Calu3 (cell line): ENCODE results near the gene NT5DC3. TPM values are rescaled to one million over a fixed set of nuclear protein-coding genes. Genes with fewer than 3 reads are reported as not detected.

ENCODE experiments used
- BruUV-seq: library from RNA; stranded (reverse); fragments of 400-500 nt; replicated peaks from 2 replicates; lab custom pipeline; 2021; lab: Mats Ljungman, UMichigan
- CTCF ChIA-PET: fragments of 300-600 bp; sonication (Branson Sonifier 250); formaldehyde crosslinking; loops from one replicate; lab custom pipeline; 2022; ENCODE audit warnings: antibody characterized with exemption; lab: Charles Lee
- DNase-seq: peaks from one replicate; pipeline ENCODE4 v3.0.0; 2022
- H3K27ac Mint-ChIP-seq: one replicate; pipeline ENCODE4 v1.8.0; 2022; ENCODE audit warnings: mixed read lengths; ENCODE audit not compliant: unreplicated experiment
- H3K27me3 Mint-ChIP-seq: one replicate; pipeline ENCODE4 v1.8.0; 2022; ENCODE audit warnings: mixed read lengths; ENCODE audit not compliant: unreplicated experiment
- H3K36me3 Mint-ChIP-seq: one replicate; pipeline ENCODE4 v1.8.0; 2022; ENCODE audit warnings: mild to moderate bottlenecking, moderate library complexity, mixed read lengths; ENCODE audit not compliant: insufficient read depth, unreplicated experiment
- H3K4me1 Mint-ChIP-seq: one replicate; pipeline ENCODE4 v1.8.0; 2022; ENCODE audit warnings: mild to moderate bottlenecking, low read depth, mixed read lengths; ENCODE audit not compliant: unreplicated experiment
- H3K4me3 Mint-ChIP-seq: one replicate; pipeline ENCODE4 v1.8.0; 2022; ENCODE audit warnings: mild to moderate bottlenecking, low read depth, moderate library complexity, mixed read lengths; ENCODE audit not compliant: unreplicated experiment
- H3K9me3 Mint-ChIP-seq: one replicate; pipeline ENCODE4 v1.8.0; 2022; ENCODE audit warnings: low read depth, mixed read lengths; ENCODE audit not compliant: unreplicated experiment
- intact Hi-C: fragments of 100-400 bp; cut with micrococcal nuclease; formaldehyde crosslinking; loops from one replicate; pipeline ENCODE4 v1.10.0; 2022; ENCODE audit not compliant: unreplicated experiment
- total RNA-seq: library from RNA; stranded (reverse); gene quantifications from 2 replicates; pipeline ENCODE4 v1.2.3, GENCODE V29; 2022
- TF ChIP-seq, protein P1 (sequence below): fragments of 200-600 bp; IDR thresholded peaks from one replicate; pipeline ENCODE4 v1.8.0; 2022; ENCODE audit warnings: antibody characterized with exemption; ENCODE audit not compliant: unreplicated experiment

Gene NT5DC3
- total RNA-seq, 1 experiment from 2014 or later: 24.0 TPM

DNA sequence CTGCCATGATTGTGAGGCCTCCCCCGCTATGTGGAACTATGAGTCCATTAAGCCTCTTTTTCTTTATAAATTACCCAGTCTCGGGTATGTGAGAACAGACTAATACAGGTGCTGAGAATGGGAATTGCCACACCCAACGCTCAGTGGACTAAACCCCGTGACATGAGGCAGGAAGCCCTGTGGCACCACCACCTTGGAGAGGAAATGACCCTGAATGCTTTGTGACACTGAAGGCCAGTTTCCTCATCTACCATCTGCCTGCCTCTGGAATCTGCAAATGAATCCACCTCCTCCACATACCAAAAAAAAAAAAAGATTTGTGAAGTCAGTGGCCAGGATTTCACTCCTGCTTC lies 41.6 kb downstream of the NT5DC3 start:
- H3K27me3 Mint-ChIP-seq: no peaks in the 10 kb centered on the region
- TF ChIP-seq, protein P1, sequence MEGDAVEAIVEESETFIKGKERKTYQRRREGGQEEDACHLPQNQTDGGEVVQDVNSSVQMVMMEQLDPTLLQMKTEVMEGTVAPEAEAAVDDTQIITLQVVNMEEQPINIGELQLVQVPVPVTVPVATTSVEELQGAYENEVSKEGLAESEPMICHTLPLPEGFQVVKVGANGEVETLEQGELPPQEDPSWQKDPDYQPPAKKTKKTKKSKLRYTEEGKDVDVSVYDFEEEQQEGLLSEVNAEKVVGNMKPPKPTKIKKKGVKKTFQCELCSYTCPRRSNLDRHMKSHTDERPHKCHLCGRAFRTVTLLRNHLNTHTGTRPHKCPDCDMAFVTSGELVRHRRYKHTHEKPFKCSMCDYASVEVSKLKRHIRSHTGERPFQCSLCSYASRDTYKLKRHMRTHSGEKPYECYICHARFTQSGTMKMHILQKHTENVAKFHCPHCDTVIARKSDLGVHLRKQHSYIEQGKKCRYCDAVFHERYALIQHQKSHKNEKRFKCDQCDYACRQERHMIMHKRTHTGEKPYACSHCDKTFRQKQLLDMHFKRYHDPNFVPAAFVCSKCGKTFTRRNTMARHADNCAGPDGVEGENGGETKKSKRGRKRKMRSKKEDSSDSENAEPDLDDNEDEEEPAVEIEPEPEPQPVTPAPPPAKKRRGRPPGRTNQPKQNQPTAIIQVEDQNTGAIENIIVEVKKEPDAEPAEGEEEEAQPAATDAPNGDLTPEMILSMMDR: no peak
- CTCF ChIA-PET: no interaction called here
- DNase-seq: no peak
- intact Hi-C loops: no loop called here
- peaks cover 3% of the 10 kb centered on the region for H3K9me3 Mint-ChIP-seq
- peaks cover 54% of the 10 kb centered on the region for H3K4me1 Mint-ChIP-seq
- H3K4me3 Mint-ChIP-seq: peak overlapping the region; percentile 36
- H3K27ac Mint-ChIP-seq: peak overlapping the region; percentile 81
- BruUV-seq: no TSS peak
- H3K36me3 Mint-ChIP-seq: peaks cover 32% of the 10 kb centered on the region

DNA sequence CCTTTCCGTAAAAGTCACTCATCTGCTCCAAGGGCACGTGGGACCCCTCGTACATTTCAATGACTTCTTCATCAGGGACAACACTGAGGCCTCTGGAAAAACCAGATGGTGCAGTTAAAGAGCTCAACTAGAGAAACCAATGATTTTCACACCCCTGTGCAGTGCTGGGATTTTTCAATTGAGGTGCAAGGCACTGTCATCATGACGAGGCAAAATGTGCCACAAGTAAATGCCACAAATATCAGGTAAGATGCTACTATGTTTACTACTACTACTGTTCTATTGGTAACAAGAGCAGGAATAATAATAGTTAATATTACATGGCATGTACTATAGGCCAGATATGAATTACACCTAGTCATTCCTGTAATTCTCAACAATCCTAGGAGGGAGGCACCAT lies 42.4 kb downstream of the NT5DC3 start:
- no TSS peak for BruUV-seq
- TF ChIP-seq, protein P1: no peak
- intact Hi-C loops: no loop called here
- H3K36me3 Mint-ChIP-seq: peaks cover 32% of the 10 kb centered on the region
- no peak overlapping the region for H3K27ac Mint-ChIP-seq
- CTCF ChIA-PET: no interaction called here
- peaks cover 45% of the 10 kb centered on the region for H3K4me1 Mint-ChIP-seq
- no peak for DNase-seq
- H3K4me3 Mint-ChIP-seq: no peak overlapping the region
- no peaks in the 10 kb centered on the region for H3K9me3 Mint-ChIP-seq
- H3K27me3 Mint-ChIP-seq: no peaks in the 10 kb centered on the region

DNA sequence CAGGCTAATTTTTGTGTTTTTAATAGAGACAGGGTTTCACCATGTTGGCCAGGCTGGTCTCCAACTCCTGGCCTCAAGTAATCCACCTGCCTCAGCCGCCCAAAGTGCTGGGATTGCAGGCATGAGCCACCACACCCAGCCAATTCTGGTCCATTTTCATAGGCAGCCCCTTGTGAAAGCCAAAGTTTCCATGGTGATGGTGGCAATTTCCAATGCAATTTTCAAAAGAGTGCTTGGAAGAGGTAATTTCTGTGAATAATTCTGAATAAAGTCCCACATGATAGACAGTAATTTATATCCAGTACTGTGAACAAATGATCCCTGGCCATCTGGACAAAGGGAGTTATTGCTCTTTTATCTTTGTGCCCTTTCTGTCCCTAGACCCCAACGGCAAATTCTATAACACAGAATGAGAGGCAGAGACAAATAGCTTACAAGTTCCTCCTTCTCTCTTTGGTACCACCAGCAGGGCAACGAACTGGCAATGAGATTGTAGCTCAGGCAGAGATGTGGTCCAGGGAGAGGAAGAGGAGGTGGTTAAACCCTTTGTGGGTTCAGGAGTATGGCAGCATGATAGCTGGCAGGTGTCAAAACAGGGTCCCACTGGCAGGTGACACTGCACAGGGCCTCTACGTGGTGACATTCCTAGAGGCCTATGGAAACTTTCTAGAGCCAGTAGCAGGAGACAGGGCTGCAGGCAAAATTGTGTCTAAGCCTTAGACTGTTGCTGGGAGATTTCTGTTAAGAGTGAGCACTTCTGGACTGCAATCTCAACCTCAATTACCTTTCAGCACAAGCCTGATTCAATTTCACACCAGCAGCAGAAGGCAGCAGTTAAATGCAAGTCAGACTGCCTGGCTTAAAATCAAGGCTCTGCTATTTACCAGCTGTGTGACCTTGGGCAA lies 46.5 kb downstream of the NT5DC3 start:
- intact Hi-C loops: no loop called here
- H3K4me1 Mint-ChIP-seq: peaks cover 21% of the 10 kb centered on the region
- H3K4me3 Mint-ChIP-seq: no peak overlapping the region
- H3K36me3 Mint-ChIP-seq: peaks cover 27% of the 10 kb centered on the region
- DNase-seq: no peak
- CTCF ChIA-PET: interaction anchor here (0.5 to 1.6 kb wide), 2 partner anchors 13 to 351 kb away, joined by 3 read pairs; no protein-coding TSS in a partner anchor
- BruUV-seq: no TSS peak
- no peaks in the 10 kb centered on the region for H3K9me3 Mint-ChIP-seq
- no peaks in the 10 kb centered on the region for H3K27me3 Mint-ChIP-seq
- H3K27ac Mint-ChIP-seq: no peak overlapping the region
- TF ChIP-seq, protein P1: no peak

DNA sequence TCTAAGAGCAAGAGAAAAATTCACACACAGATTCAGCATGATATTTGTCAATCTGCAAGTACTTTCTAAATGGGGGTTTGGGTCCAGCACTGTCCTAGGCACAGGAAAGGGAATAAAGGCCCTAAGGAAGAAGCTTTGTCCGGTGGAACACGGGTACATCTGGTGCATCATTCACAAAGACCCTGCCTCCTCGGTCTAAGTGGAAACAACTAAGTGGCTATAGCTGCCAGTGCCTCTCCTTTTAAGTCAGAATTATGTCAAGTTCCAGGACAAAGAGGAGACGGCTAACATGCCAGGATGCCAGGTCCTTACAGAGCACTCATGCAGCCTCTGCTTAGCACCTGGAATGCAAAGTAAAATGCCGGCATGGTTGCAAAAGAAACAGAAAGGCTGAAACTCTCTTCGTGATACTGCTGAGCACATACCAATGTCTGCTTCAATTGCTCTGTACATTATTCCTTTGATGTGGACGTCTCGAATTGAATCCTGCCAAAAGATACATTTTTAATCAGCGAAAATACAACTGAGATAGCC lies 47.5 kb downstream of the NT5DC3 start:
- no peak overlapping the region for H3K27ac Mint-ChIP-seq
- intact Hi-C loops: no loop called here
- no peak overlapping the region for H3K4me3 Mint-ChIP-seq
- BruUV-seq: no TSS peak
- H3K36me3 Mint-ChIP-seq: peaks cover 23% of the 10 kb centered on the region
- DNase-seq: no peak
- CTCF ChIA-PET: interaction anchor here (0.7 kb wide), 1 partner anchor 9 kb away, joined by 3 read pairs; no protein-coding TSS in a partner anchor
- no peaks in the 10 kb centered on the region for H3K9me3 Mint-ChIP-seq
- TF ChIP-seq, protein P1: no peak
- peaks cover 15% of the 10 kb centered on the region for H3K4me1 Mint-ChIP-seq
- H3K27me3 Mint-ChIP-seq: no peaks in the 10 kb centered on the region
